ENCODE data around the gene SLC16A3.

DNA sequence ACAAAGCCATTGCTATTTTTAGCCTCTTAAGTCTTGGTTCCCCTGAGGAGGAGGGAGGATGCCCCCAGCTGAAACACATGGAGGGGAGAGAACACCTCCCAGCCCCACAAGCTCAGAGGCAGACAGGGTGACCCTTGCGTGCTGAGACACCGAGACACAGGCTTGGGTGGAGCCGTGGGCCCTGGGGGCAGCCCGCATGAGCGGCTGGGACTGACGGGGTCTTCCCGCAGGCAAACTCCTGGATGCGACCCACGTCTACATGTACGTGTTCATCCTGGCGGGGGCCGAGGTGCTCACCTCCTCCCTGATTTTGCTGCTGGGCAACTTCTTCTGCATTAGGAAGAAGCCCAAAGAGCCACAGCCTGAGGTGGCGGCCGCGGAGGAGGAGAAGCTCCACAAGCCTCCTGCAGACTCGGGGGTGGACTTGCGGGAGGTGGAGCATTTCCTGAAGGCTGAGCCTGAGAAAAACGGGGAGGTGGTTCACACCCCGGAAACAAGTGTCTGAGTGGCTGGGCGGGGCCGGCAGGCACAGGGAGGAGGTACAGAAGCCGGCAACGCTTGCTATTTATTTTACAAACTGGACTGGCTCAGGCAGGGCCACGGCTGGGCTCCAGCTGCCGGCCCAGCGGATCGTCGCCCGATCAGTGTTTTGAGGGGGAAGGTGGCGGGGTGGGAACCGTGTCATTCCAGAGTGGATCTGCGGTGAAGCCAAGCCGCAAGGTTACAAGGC, 9.8 kb downstream of the SLC16A3 start:
- TF ChIP-seq, protein P1, sequence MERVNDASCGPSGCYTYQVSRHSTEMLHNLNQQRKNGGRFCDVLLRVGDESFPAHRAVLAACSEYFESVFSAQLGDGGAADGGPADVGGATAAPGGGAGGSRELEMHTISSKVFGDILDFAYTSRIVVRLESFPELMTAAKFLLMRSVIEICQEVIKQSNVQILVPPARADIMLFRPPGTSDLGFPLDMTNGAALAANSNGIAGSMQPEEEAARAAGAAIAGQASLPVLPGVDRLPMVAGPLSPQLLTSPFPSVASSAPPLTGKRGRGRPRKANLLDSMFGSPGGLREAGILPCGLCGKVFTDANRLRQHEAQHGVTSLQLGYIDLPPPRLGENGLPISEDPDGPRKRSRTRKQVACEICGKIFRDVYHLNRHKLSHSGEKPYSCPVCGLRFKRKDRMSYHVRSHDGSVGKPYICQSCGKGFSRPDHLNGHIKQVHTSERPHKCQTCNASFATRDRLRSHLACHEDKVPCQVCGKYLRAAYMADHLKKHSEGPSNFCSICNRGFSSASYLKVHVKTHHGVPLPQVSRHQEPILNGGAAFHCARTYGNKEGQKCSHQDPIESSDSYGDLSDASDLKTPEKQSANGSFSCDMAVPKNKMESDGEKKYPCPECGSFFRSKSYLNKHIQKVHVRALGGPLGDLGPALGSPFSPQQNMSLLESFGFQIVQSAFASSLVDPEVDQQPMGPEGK (CRISPR knock-in tag; IDR thresholded peaks at IDR 0.05; ENCODE audit: borderline replicate concordance) = no peak
- no peak for TF ChIP-seq PPARA (CRISPR knock-in tag; IDR thresholded peaks at IDR 0.05; ENCODE audit: borderline replicate concordance)
- no peak for TF ChIP-seq ZNF8 (CRISPR knock-in tag; IDR thresholded peaks at IDR 0.05)
- no peak for TF ChIP-seq CSRNP3 (CRISPR knock-in tag; IDR thresholded peaks at IDR 0.05)
- no peak for TF ChIP-seq GLIS3 (CRISPR knock-in tag; IDR thresholded peaks at IDR 0.05)
- TF ChIP-seq ZNF70 (CRISPR knock-in tag; IDR thresholded peaks at IDR 0.05) = no peak
- TF ChIP-seq ESRRG (CRISPR knock-in tag; IDR thresholded peaks at IDR 0.05) = no peak
- TF ChIP-seq ZFP3 (CRISPR knock-in tag; IDR thresholded peaks at IDR 0.05) = no peak
- no peak for TF ChIP-seq ZFP30 (CRISPR knock-in tag; IDR thresholded peaks at IDR 0.05)
- TF ChIP-seq BACH2 (CRISPR knock-in tag; IDR thresholded peaks at IDR 0.05; ENCODE audit: borderline replicate concordance) = no peak
